Vagina (tissue), 2 donors: Measurements from ENCODE around the gene MACF1. TPM values are rescaled to one million over a fixed set of nuclear protein-coding genes. Genes with fewer than 3 reads are reported as not detected.

Experiments
- DNase-seq, 2 donors: peaks; one replicate each; pipeline ENCODE4 v3.0.0-alpha.2; 2017; ENCODE audit errors: extremely low spot score in 2 of 2
- H3K27ac ChIP-seq: fragments of 200-600 bp; sonication (generic); one replicate; pipeline ENCODE4 v1.5.1; 2019
- H3K27me3 ChIP-seq: fragments of 200-600 bp; sonication (generic); one replicate; pipeline ENCODE4 v1.5.1; 2019
- H3K36me3 ChIP-seq, 2 donors: fragments of 200-600 bp; sonication (generic); one replicate each; pipeline ENCODE4 v1.5.1; 2017 to 2019
- H3K4me1 ChIP-seq: fragments of 200-600 bp; sonication (generic); one replicate; pipeline ENCODE4 v1.5.1; 2019
- H3K4me3 ChIP-seq, 2 donors: fragments of 200-600 bp; sonication (generic); 1 replicate in 1 of 2; 2 replicates in 1 of 2; pipeline ENCODE4 v1.5.1; 2016 to 2019
- H3K9me3 ChIP-seq: fragments of 200-600 bp; sonication (generic); one replicate; pipeline ENCODE4 v1.5.1; 2019
- CTCF ChIP-seq, 3 experiments: fragments of 450-650 bp in 2 of 3; fragments of 200-600 bp in 1 of 3; sonication (generic) in 1 of 3; IDR thresholded peaks; one replicate each; pipeline ENCODE4 v1.5.1; 2017 to 2019; ENCODE audit warnings: antibody characterized with exemption in 3 of 3, mild to moderate bottlenecking in 2 of 3, moderate library complexity in 2 of 3
- POLR2A ChIP-seq, 2 donors: fragments of 450-650 bp; IDR thresholded peaks; one replicate each; pipeline ENCODE4 v1.6.1; 2017; ENCODE audit warnings: antibody characterized with exemption in 2 of 2, mild to moderate bottlenecking in 2 of 2, moderate library complexity in 2 of 2
- POLR2AphosphoS5 ChIP-seq, 2 donors: sonication (generic); formaldehyde crosslinking; IDR thresholded peaks; one replicate each; pipeline ENCODE4 v1.9.0; 2017; ENCODE audit warnings: antibody characterized with exemption in 2 of 2, mild to moderate bottlenecking in 2 of 2, low read depth in 1 of 2; ENCODE audit not compliant: insufficient read depth in 1 of 2
- intact Hi-C: fragments of 100-400 bp; cut with DNase I; formaldehyde crosslinking; loops from one replicate; pipeline ENCODE4 v1.15.1; 2023
- total RNA-seq: library from RNA; depleted of rRNA; stranded (reverse); fragments of >200 nt; gene quantifications from one replicate; pipeline ENCODE4 v1.2.3, GENCODE V29; 2016

The MACF1 gene
- total RNA-seq, 1 donor from 2014 or later = 291 TPM

DNA sequence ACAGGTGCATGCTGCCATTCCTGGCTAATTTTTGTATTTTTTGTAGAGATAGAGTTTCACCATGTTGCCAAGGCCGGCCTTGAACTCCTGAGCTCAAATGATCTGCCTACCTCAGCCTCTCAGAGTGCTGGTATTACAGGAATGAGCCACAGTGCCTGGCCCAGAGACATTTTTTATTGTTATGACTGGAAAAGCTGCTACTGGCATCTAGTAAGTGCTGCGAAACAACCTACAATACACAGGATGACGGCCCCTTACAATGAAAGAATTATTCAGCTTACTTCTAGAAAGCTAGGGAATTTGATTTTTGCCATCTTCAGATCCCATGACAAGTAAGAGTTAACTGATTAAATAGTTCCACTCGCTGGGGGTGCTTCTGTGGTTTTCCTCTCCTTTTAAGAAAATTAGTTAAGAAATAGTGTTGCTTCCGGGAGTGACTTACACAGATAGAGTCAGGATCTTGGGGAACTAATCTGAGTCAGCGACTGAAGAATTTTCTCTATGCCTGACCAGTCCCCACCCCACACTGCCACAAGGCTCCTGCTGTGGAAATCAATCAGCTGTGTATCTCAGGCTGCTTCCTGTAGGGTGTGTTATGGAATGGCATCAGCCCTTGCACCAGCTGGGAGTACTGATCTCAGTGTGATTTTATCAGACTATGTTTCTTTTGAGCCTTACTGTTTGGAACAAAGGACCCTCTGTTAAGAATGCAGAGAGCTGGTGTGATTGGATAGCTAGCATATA, 194.0 kb downstream of the MACF1 start:
- TF ChIP-seq POLR2AphosphoS5 (IDR thresholded peaks at IDR 0.05; ENCODE audit: insufficient read depth in 1 of 2, low read depth in 1 of 2) (peak in 1 of 2 donors; percentile 82), POLR2A (IDR thresholded peaks at IDR 0.05) (no peak), CTCF (IDR thresholded peaks at IDR 0.05) (no peak)
- Histone ChIP-seq H3K27ac (peak overlapping the region; percentile 75), H3K27me3 (no peaks in the 10 kb centered on the region), H3K4me3 (no peak overlapping the region), H3K9me3 (no peaks in the 10 kb centered on the region), H3K4me1 (peaks cover 61% of the 10 kb centered on the region), H3K36me3 (no peaks in the 10 kb centered on the region)
- DNase-seq = no peak
- intact Hi-C loops = no loop called here

- no peak overlapping the region for H3K27ac ChIP-seq
These were observed 196.6 kb downstream of the MACF1 start for GRCh38 chr1:39401106-39401505.

GRCh38 chr1:39404876-39405275, 200.4 kb downstream of the MACF1 start:
- intact Hi-C loops = loop anchor here (10.0 kb wide), 1 partner anchor 290 kb away; no protein-coding TSS in a partner anchor
- DNase-seq = no peak
- peak overlapping the region; percentile 47 for H3K27ac ChIP-seq
- no peaks in the 10 kb centered on the region for H3K9me3 ChIP-seq
- TF ChIP-seq POLR2AphosphoS5 (IDR thresholded peaks at IDR 0.05; ENCODE audit: insufficient read depth in 1 of 2, low read depth in 1 of 2) (no peak), CTCF (IDR thresholded peaks at IDR 0.05) (no peak), POLR2A (IDR thresholded peaks at IDR 0.05) (no peak)
- H3K4me1 ChIP-seq = peaks cover 33% of the 10 kb centered on the region
- H3K36me3 ChIP-seq = no peaks in the 10 kb centered on the region
- no peaks in the 10 kb centered on the region for H3K27me3 ChIP-seq
- no peak overlapping the region for H3K4me3 ChIP-seq

More at GRCh38 chr1:39401106-39401505, 196.6 kb downstream of the MACF1 start:
- Histone ChIP-seq H3K4me3 (no peak overlapping the region), H3K9me3 (no peaks in the 10 kb centered on the region), H3K27me3 (no peaks in the 10 kb centered on the region), H3K4me1 (peaks cover 50% of the 10 kb centered on the region), H3K36me3 (no peaks in the 10 kb centered on the region)
- DNase-seq = no peak
- intact Hi-C loops = loop anchor here (10.0 kb wide), 1 partner anchor 286 kb away; no protein-coding TSS in a partner anchor
- TF ChIP-seq CTCF (IDR thresholded peaks at IDR 0.05) (no peak), POLR2A (IDR thresholded peaks at IDR 0.05) (no peak), POLR2AphosphoS5 (IDR thresholded peaks at IDR 0.05; ENCODE audit: insufficient read depth in 1 of 2, low read depth in 1 of 2) (no peak)

GRCh38 chr1:39405358-39405757, 200.9 kb downstream of the MACF1 start:
- intact Hi-C loops = loop anchor here (10.0 kb wide), 1 partner anchor 291 kb away; no protein-coding TSS in a partner anchor
- no peak for DNase-seq
- no peaks in the 10 kb centered on the region for H3K36me3 ChIP-seq
- no peak for TF ChIP-seq POLR2A (IDR thresholded peaks at IDR 0.05)
- no peak for TF ChIP-seq POLR2AphosphoS5 (IDR thresholded peaks at IDR 0.05; ENCODE audit: insufficient read depth in 1 of 2, low read depth in 1 of 2)
- TF ChIP-seq CTCF (IDR thresholded peaks at IDR 0.05) = no peak
- H3K27me3 ChIP-seq = no peaks in the 10 kb centered on the region
- H3K27ac ChIP-seq = peak overlapping the region; percentile 47
- H3K9me3 ChIP-seq = no peaks in the 10 kb centered on the region
- peaks cover 38% of the 10 kb centered on the region for H3K4me1 ChIP-seq
- no peak overlapping the region for H3K4me3 ChIP-seq
